GM10248 (cell line): ENCODE measurements around the gene C4B.

Source experiments
- CTCF ChIA-PET: fragments of 300-600 bp; sonication (Branson Sonifier 250); formaldehyde crosslinking; extraction: SDS; loops from one replicate; lab custom pipeline; 2021; ENCODE audit warnings: antibody characterized with exemption; lab: Yijun Ruan, JAX
- POLR2A ChIA-PET: fragments of 350-650 bp; sonication (Branson Sonifier 250); formaldehyde crosslinking; extraction: SDS; loops from one replicate; lab custom pipeline; 2020; ENCODE audit warnings: antibody characterized with exemption; lab: Yijun Ruan, JAX
- DNase-seq: peaks from one replicate; pipeline ENCODE4 v3.0.0; 2012; ENCODE audit errors: extremely low spot score
- CTCF ChIP-seq: IDR thresholded peaks from 2 replicates; pipeline ENCODE4 v1.5.1; 2012; ENCODE audit warnings: mild to moderate bottlenecking, low read depth; ENCODE audit errors: extremely low read depth, missing control alignments, control extremely low read depth

Gene C4B

GRCh38 chr6:32068867-32069266, 54.3 kb downstream of the C4B start:
- no peak for DNase-seq
- ChIA-PET POLR2A (no interaction called here), CTCF (no interaction called here)
- no peak for TF ChIP-seq CTCF

GRCh38 chr6:32069460-32069859, 54.9 kb downstream of the C4B start:
- no peak for DNase-seq
- CTCF ChIA-PET: no interaction called here
- POLR2A ChIA-PET: no interaction called here
- TF ChIP-seq CTCF: no peak

- POLR2A ChIA-PET: no interaction called here
- no peak for DNase-seq
- CTCF ChIA-PET: interaction anchor here (1.0 kb wide), 1 partner anchor 10 kb away, joined by 3 read pairs; no protein-coding TSS in a partner anchor
- TF ChIP-seq CTCF: no peak
Measured at GRCh38 chr6:32069878-32070515, 55.4 kb downstream of the C4B start.

GRCh38 chr6:32070814-32071543, 56.4 kb downstream of the C4B start:
- CTCF ChIA-PET: interaction anchor here (1.0 kb wide), 1 partner anchor 9 kb away, joined by 3 read pairs; no protein-coding TSS in a partner anchor
- POLR2A ChIA-PET: interaction anchor here (0.5 kb wide), 1 partner anchor 34 kb away, joined by 5 read pairs; no protein-coding TSS in a partner anchor
- TF ChIP-seq CTCF: no peak
- DNase-seq: no peak

- ChIA-PET CTCF (no interaction called here), POLR2A (no interaction called here)
- no peak for TF ChIP-seq CTCF
- no peak for DNase-seq
Measured at GRCh38 chr6:32073101-32073500, 58.5 kb downstream of the C4B start.

GRCh38 chr6:32073613-32074012, 59.0 kb downstream of the C4B start:
- ChIA-PET CTCF (no interaction called here), POLR2A (no interaction called here)
- TF ChIP-seq CTCF: no peak

More at GRCh38 chr6:32073613-32074012, 59.0 kb downstream of the C4B start:
- no peak for DNase-seq
